Stimulated activated CD4-positive, alpha-beta T cell treated with anti-CD3 and anti-CD28 coated beads, Interleukin-2, amount 100 ng/mL, for 4 hours (primary cell): Measurements from ENCODE around the gene MAP4K5.
"Not testable (repeated sequence)": the region's sequence is repeated elsewhere in the genome, so short reads cannot be mapped to it uniquely, and the experiment has no call there.

Source experiments
- DNase-seq: peaks from one replicate; pipeline ENCODE4 v3.0.0-alpha.2; 2020; ENCODE audit warnings: low read depth

The MAP4K5 gene

GRCh38 chr14:50531595-50532501 lies 521 bp downstream of the MAP4K5 start:
- DNase-seq, result peak; percentile 3

GRCh38 chr14:50530794-50531365 lies 1.5 kb downstream of the MAP4K5 start:
- no peak for DNase-seq

- no peak for DNase-seq
Measured at GRCh38 chr14:50530358-50530757, 2.0 kb downstream of the MAP4K5 start.

- no peak for DNase-seq
Measured at GRCh38 chr14:50529288-50530179, 2.8 kb downstream of the MAP4K5 start.

GRCh38 chr14:50528000-50528399 lies 4.4 kb downstream of the MAP4K5 start:
- no peak for DNase-seq

- DNase-seq, result no peak
Measured at GRCh38 chr14:50524731-50525515, 7.4 kb downstream of the MAP4K5 start.

- DNase-seq, result no peak
Measured at GRCh38 chr14:50524060-50524459, 8.3 kb downstream of the MAP4K5 start.

- DNase-seq, result no peak
Measured at GRCh38 chr14:50523271-50524041, 8.9 kb downstream of the MAP4K5 start.

- DNase-seq, result no peak
Measured at GRCh38 chr14:50521912-50522341, 10.4 kb downstream of the MAP4K5 start.

- peak; percentile 63 for DNase-seq
Measured at GRCh38 chr14:50520947-50521815, 11.2 kb downstream of the MAP4K5 start.

GRCh38 chr14:50516091-50516490 lies 16.3 kb downstream of the MAP4K5 start:
- no peak for DNase-seq

- no peak for DNase-seq
Measured at GRCh38 chr14:50512463-50512862, 19.9 kb downstream of the MAP4K5 start.

- no peak for DNase-seq
Measured at GRCh38 chr14:50510157-50510556, 22.2 kb downstream of the MAP4K5 start.

GRCh38 chr14:50507078-50507477 lies 25.3 kb downstream of the MAP4K5 start:
- not testable (repeated sequence) for DNase-seq

GRCh38 chr14:50501642-50502041 lies 30.7 kb downstream of the MAP4K5 start:
- DNase-seq, result no peak

GRCh38 chr14:50497351-50497750 lies 35.0 kb downstream of the MAP4K5 start:
- DNase-seq, result no peak

GRCh38 chr14:50489851-50490250 lies 42.5 kb downstream of the MAP4K5 start:
- no peak for DNase-seq

- DNase-seq, result no peak
Measured at GRCh38 chr14:50488521-50488920, 43.8 kb downstream of the MAP4K5 start.

- no peak for DNase-seq
Measured at GRCh38 chr14:50479041-50479440, 53.3 kb downstream of the MAP4K5 start.

GRCh38 chr14:50477760-50478159 lies 54.6 kb downstream of the MAP4K5 start:
- no peak for DNase-seq
